ENCODE measurements around the gene DRAXIN. TPM values are rescaled to one million over a fixed set of nuclear protein-coding genes. Genes with fewer than 3 reads are reported as not detected.

Gene DRAXIN
- total and polyA plus RNA-seq, 12 donors = under 0.01 to 0.08 (median 0.06) TPM; not detected in 7

DNA sequence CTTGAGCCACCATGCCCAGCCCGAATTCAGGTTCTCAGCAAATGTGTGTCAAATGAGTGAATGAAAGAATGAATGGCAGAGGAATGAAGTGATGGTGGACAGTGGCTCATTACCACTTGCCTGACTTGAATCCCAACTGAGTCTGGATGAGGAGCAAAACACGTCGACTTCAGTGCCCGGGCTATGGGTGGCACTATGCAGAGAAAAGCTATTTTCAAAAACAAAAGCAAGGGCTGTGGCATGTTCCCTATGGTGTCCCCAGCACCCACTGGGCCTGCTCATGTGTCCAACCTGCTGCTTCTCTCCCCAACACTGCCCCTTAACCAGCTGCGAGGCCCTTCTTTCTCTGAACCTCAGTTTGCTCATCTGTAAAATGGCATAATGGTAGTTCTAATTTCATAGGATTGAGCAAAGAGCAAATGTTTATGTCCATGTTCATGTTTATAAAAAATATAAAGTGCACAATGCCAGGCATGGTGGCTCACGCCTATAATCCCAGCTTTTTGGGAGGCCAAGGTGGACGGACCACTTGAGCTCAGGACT lies 6.2 kb upstream of the DRAXIN start:
- WGBS, 4 donors = 82 to 89% (median 86%) methylated on average over 6 to 7 of the region's 7 CpGs
- H3K4me1 ChIP-seq (replicated peaks in 1 of 2) = peaks cover 4 to 8% of the 10 kb centered on the region in 2 donors
- no peak overlapping the region for H3K4me3 ChIP-seq
- H3K27ac ChIP-seq = no peak overlapping the region
- intact Hi-C loops (cut with DNase I) = no loop called here
- peaks cover 10% of the 10 kb centered on the region for H3K27me3 ChIP-seq
- H3K36me3 ChIP-seq (replicated peaks in 1 of 2) = no peaks in the 10 kb centered on the region
- no peaks in the 10 kb centered on the region for H3K9me3 ChIP-seq (replicated peaks in 1 of 3)
- no peak for DNase-seq
- no peak for TF ChIP-seq POLR2A (IDR thresholded peaks at IDR 0.05)
- no peak for TF ChIP-seq CTCF (IDR thresholded peaks at IDR 0.05)

DNA sequence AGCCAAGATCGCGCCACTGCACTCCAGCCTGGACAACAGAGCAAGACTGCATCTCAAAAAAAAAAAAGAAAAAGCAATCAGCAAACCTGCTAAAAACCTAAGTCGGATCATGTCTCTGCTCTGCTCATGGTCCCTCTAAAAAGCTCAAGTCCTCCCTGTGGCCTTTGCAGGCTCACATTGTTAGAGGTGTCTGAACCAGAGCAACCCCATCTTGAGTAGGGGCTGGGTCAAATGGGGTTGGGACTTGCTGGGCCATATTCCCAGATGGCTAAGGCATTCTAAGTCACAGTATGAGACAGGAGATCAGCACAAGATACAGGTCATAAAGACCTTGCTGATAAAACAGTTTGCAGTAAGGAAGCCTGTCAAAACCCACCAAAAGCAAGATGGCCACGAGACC lies 3.0 kb upstream of the DRAXIN start:
- WGBS, 4 donors = 86 to 92% (median 90%) methylated on average over 4 of the region's 4 CpGs
- Histone ChIP-seq H3K4me1 (replicated peaks in 1 of 2) (peaks cover 0 to 13% of the 10 kb centered on the region in 2 donors), H3K9me3 (replicated peaks in 1 of 3) (no peaks in the 10 kb centered on the region), H3K4me3 (no peak overlapping the region), H3K36me3 (replicated peaks in 1 of 2) (no peaks in the 10 kb centered on the region), H3K27me3 (peaks cover 36% of the 10 kb centered on the region), H3K27ac (no peak overlapping the region)
- no peak for TF ChIP-seq POLR2A (IDR thresholded peaks at IDR 0.05)
- intact Hi-C loops (cut with DNase I) = no loop called here
- no peak for DNase-seq

DNA sequence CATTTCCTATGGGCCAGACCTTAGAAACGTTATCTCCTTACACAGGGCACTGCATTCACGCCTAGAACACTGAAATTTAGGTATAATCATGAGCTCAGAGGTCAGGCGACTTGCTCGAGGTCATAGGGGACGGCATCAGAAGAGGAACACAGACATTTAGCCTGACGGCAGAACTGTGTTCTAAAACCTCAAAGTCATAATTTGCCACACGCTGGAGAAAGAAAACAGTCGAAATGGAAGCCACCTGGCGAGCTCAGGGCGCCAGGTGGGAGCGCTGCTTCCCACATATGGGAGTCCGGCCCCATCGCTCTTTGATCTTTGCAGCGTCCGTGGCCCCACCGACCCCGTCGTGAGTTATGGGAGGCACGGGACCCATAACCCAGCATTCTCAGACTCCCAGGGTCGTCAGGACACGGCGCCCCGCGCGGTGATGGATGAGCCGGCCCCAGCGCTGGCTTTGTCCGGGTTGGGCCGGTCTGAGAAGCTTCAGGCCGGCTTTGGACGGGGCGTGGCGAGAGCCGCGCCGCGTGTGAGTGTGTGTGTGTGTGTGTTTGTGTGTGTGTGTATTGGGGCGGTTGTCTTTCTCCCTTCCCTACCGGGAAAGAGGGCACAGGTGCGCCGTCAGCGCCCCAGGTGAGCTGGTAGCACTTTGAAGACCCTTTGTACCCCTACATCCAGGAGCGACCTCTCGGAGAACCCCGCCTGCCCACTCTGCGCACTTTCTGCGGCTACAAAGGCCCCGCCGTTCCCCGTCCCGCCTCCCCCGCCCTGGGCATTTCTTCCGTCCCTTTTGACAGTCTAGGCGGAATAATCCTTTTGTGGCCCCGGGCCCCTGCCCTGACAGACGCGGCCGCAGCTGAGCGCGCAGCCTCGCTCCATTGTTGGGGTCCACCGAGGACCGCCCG lies 861 bp upstream of the DRAXIN start:
- Histone ChIP-seq H3K27ac (no peak overlapping the region), H3K4me1 (replicated peaks in 1 of 2) (peaks cover 0 to 13% of the 10 kb centered on the region in 2 donors), H3K4me3 (peak overlapping the region in 1 of 4 donors; percentile 7), H3K27me3 (peaks cover 43% of the 10 kb centered on the region), H3K36me3 (replicated peaks in 1 of 2) (no peaks in the 10 kb centered on the region), H3K9me3 (replicated peaks in 1 of 3) (no peaks in the 10 kb centered on the region)
- 3 to 17% (median 4%) methylated on average over 17 to 64 of the region's 64 CpGs for WGBS, 4 donors
- DNase-seq = no peak
- intact Hi-C loops (cut with DNase I) = no loop called here
- TF ChIP-seq POLR2A (IDR thresholded peaks at IDR 0.05) (no peak), CTCF (IDR thresholded peaks at IDR 0.05) (no peak)

GRCh38 chr1:11691928-11692711 lies 610 bp downstream of the DRAXIN start:
- TF ChIP-seq CTCF (IDR thresholded peaks at IDR 0.05) = no peak
- TF ChIP-seq POLR2A (IDR thresholded peaks at IDR 0.05) = no peak
- Histone ChIP-seq H3K4me3 (no peak overlapping the region), H3K36me3 (replicated peaks in 1 of 2) (no peaks in the 10 kb centered on the region), H3K4me1 (replicated peaks in 1 of 2) (peaks cover 0 to 13% of the 10 kb centered on the region in 2 donors), H3K9me3 (replicated peaks in 1 of 3) (no peaks in the 10 kb centered on the region), H3K27ac (no peak overlapping the region), H3K27me3 (peaks cover 43% of the 10 kb centered on the region)
- DNase-seq = no peak
- WGBS, 4 donors = 3 to 8% (median 6%) methylated on average over 7 to 64 of the region's 64 CpGs
- intact Hi-C loops (cut with DNase I) = no loop called here
